GM15510 (cell line): ENCODE results near the gene NEUROG3.

Experiments used
- POLR2A ChIP-seq: IDR thresholded peaks from 3 replicates; pipeline ENCODE4 v1.6.1; 2011; ENCODE audit warnings: borderline replicate concordance; ENCODE audit not compliant: insufficient read length; ENCODE audit errors: extremely low read depth

The NEUROG3 gene

DNA sequence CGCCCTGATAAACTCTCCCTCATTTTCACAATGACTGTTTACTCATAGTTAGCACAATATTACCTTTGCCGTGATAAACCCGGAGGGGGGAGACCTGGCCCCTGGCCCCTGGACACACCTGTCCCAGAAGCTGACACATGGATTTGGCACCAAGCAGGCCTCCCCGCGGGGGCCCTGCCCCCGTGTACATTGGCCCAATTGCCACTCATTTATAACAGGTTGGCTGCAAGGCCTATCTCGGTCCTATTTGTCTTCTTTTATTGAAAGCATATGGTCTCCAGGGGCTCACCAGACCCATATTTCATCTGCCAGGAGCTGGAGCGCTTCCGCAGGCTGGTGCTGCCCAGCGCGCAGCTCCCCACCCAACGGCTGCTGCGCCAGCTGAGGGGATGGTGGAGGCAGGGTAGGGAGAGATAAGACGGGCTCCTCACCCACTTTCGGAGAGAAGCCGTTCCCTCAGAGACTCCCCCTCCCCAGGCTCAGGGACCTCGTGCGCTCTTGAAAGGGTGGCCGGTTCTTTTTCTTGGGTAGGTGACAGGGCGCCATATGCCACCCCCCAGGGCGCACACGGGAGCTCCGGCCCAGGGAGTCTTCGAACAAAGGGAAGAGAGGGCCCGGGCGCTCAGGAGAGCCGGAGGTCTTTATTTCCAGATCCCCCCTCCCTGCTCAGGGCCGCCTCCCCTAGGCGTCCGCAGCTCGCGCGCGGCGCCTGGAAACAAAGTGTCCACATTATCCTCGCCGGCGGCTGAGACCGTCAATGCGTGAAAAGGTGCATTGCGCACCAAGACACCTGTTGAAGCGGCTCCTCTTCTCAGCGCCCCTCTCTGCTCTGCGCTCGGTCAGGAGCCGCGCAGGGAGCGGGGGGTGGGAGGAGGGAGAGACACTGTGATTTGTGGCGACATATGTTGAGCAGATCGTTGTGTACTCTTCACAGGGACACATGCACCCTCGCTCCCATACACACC, 4.3 kb upstream of the NEUROG3 start:
- TF ChIP-seq POLR2A, result no peak

DNA sequence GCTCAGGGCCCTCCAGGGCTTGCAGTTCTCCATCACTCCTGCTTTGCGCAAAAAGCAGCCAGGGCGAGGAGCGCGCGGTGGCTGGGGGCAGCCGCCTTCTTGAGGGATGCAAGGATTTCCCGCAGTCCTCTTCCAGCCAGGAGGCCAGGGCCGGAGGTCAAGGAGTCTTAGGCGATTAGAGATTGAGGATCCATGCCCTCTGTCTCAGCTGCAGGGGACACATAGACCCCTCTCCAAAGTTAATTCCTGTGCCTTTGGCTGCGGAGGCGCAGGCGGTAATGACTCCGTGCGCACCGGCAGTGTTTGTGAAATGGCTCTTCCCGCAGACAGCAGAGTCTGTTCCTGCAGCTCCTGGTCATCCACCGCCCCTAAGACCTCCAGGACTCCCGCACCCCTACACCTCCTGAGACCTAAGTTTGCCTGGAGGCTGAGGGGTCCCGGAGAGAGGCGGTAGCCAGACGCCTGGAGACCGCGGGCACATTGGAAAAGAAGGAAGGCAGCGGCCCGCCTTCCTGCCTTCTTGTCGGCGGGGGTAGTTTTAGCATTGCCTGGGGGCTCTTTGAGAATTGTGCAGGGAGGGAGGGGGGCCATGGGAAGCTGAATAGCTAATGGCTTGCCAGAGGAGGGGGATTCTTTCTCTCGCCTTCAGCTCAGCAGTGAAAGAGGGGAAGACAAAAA, 3.3 kb upstream of the NEUROG3 start:
- no peak for TF ChIP-seq POLR2A

DNA sequence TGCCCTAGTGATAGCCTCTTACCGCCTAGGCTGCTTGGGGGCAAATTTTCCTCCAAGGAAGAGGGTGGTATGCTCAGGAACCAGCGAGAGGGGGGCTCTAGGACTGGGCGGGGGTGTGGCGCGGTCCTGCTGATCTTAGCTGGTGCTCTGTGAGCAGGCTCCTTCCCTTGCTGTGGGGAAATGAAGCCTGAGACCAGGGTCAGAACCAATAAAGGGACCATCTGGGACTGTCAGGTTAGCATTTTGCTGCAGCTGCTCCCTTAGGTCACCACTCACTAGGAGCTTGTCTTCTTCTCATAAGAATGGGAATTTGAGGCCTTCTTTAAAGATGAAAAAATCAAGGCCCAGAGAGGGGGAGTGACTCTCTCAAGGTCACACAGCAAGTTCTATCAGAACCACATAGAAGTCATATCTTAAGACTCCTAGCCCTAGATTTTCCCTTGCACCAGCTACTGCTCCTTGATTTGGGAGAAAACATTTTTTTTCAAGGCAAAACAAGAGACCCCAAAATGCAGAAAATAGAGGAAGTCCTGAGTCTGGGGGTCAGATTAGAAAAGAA, 2.0 kb upstream of the NEUROG3 start:
- TF ChIP-seq POLR2A, result no peak

DNA sequence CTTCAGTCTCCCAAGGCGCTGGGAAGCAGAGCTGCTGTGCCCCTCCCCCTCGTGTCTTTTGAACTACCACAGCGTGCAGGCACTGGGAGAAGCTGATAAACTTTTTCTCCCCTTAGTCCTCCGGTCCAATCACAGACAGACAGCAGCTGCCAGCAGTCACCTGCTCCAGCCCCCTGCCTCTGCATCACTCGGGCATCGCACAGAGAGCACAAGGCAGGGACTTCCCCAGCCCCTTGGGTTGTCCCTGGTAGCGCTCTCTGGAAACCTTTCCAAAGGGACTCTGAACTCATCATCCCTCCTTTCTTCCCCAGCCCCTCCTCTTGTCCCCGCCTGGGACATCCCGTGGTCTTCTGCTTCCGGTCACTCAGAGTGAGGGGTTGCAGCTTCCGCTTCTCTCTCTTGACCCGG, 1.4 kb upstream of the NEUROG3 start:
- no peak for TF ChIP-seq POLR2A

DNA sequence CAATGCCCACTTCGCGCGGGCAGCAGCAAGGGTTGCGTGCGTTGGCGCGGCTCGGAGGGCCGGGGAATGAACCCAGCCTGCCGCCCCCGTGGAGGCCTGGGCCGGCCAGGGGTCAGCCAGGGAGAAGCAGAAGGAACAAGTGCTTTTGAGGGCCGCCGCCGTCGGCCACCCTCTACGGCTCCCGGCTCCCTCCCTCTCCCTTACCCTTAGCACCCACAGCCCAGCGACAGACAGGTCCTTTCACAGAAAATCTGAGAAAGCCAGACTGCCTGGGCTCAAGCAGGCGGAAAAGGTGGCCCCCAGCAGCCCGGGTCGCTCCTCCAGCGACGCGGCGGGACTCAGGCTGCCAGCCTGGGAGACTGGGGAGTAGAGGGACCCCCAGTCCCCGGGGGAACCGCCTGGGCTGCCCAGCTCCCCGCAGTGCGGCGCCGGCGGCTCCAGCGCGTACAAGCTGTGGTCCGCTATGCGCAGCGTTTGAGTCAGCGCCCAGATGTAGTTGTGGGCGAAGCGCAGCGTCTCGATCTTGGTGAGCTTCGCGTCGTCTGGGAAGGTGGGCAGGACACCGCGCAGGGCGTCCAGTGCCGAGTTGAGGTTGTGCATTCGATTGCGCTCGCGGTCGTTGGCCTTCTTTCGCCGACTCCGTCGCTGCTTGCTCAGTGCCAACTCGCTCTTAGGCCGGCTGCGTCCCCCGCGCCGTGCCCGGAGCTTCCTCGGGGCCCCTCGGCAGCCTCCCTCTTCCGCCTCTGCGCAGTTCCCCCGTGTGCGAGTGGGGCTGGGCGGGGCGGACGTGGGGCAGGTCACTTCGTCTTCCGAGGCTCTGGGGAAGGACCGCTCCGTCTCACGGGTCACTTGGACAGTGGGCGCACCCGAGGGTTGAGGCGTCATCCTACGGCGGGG, 815 bp downstream of the NEUROG3 start:
- no peak for TF ChIP-seq POLR2A

DNA sequence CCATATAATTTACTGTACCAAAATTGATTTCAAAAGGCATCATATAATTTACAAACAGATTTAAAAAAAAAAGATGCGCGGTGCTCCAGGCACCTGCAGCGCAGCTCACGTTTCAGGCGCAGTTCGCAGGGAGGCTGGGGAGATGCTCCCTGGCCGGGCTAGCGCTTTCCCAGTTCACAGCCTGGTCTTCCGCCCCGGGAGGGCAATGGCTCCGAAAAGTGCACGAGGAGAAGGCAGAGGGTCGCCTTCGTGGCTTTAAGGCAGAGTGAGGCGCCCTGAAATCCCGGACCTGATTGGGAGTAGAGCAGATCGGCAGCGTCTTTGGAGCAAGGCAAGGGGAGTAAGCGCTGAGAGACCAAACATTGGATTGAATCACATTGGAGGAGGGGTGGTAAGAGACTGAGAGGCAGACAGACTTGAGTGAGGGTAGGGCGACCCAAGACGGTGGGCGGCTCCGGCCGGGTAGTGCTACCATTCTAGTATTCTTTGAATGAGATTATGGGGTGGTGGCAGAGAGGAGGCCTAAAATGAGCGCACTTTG, 1.5 kb downstream of the NEUROG3 start:
- no peak for TF ChIP-seq POLR2A

DNA sequence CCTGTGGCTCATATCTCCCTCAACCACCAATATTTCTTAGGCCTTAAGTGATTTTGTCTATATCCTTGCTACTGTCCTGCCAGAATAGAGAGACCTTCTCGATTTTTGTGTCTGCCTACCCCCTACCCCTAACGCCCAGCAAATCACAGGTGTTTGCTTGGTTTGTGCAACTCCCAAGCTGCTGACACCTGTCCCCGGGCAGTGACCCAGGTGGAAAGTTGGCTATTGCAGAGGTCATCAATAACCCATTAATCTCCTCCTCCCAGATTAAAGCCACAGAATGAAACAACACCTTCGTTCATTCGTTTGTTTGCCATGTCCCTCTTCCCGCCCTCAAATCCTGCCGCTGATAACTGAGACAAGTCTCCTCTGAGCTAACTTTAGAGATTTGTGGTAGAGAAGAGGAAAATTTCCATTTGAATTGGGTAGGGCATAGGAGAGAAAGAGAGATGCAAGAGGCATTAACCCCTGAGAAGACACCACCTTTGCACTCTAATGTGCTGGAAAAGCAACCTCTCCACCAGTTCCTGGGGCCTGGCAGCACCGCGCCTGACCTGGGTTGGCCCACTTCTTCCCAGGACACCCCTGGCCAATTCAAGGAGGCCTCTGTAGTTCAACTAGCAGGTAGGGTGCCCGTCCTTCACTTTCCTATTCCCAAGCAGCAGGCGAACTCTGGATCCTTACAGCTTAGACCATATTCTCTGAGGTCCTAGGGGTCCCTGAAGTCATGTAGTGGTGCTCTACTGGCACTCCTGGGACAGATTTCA, 3.0 kb downstream of the NEUROG3 start:
- TF ChIP-seq POLR2A, result no peak

DNA sequence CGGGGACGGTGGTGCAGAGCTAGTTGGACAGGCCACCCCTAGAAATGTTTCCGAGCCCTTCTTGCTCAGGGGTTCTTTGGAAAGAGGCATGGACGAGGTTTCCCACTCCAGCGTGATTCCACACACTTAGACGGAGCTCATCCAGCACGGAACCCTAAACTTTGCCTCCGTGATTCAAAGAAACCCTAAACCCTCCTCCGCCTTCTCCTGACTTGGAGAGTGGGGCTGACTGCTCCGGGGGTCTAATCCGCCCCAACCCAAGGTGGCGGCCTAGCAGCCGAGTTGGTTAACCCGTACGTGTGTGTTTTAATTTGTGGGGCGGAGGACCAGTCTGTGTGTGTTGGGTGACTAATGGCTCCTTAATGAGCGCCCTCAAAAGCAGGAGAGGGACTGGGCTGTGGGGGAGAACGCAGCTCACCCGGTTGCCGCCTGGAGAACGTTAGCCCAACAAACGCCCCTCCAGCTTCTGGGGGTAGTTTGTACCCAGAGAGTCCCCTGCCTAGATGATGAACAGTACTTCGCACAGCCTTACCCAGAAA, 3.8 kb downstream of the NEUROG3 start:
- no peak for TF ChIP-seq POLR2A

DNA sequence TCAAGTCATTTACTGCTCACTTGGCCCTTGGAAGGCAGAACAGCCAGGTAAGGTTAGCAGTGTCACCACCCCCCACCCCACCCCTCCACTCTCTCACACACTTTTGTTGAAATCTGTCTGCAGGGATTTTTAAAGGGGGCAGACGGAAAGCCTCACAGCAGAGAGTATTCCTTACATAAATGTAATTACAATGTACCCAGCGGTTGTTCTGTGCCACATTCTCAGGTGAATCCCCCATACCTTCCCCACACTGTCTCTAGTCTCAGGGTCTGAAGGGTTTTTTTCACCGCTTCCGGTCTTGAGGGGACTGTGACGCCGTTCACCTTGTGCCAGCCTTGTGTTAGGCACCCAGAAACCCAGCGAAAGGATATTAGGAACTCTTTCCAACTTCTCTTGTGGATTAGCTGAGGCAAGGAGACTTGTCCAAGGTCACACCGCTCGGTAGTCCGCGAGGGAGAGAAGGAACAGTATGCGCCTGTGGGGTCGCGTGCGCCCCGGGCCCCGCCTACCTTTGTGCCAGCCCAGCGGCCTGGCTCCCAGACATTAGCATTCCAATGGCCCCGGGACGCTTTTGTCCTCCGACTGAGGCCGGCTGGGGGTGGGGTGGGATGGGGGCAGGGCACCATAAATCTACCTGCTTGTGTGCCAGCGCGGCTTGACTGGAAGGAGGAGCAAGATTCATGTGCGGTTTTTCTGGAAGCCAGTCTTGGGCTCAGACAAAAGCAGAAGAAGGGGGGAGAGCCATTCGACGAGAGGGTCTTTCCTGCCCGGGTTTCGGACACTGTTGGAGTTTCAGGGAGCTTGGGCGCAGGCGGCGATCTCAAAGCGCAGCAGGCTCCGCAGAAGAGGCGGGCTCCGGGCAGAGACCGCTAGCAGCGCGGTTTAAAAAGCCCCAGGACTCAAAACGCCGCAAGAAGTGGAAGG, 4.5 kb downstream of the NEUROG3 start:
- TF ChIP-seq POLR2A, result no peak

DNA sequence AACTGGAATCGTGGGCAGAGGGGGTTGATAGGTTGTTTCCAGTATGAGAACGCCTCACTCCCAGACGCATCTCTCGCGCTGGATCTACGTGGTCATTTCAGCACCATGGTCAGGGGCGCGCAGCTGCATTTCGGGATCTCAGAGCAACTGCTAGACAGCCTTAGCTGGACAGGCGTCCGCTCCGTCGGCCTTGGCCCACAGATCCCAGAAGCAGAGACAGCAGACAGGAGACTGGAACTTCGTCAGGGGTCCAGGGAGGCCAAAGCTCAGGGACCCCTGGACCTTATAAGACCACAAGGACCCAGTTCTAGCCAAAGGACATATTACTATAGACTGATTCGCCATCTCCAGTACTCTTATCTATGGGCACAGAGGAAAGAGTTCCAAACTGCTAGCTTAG, 5.3 kb downstream of the NEUROG3 start:
- no peak for TF ChIP-seq POLR2A

DNA sequence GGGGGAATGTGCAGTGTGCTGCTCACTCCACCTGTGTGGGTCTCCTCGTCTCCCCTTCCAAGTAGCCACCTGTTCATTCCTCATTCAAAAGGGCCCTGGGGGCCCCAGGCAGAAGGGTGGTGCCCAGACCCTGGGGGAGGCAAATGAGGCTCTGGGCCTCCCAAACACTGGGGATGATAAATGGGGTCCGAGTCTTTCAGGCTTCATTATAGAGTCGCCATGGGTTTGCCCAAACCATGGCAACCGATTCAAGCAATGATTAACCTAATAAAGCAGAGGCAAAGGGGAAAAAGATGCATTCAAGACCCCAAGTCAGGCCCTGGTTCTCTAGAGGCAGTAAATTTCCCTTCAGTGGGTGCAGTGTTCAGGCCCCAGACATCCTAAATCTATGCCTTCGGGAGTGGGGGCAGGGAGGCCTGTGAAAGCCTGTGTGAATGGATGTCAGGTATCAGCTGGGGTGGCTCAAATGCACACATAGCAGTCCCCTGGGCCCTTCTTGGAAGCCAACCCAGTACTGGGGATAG, 10.4 kb downstream of the NEUROG3 start:
- TF ChIP-seq POLR2A, result no peak

DNA sequence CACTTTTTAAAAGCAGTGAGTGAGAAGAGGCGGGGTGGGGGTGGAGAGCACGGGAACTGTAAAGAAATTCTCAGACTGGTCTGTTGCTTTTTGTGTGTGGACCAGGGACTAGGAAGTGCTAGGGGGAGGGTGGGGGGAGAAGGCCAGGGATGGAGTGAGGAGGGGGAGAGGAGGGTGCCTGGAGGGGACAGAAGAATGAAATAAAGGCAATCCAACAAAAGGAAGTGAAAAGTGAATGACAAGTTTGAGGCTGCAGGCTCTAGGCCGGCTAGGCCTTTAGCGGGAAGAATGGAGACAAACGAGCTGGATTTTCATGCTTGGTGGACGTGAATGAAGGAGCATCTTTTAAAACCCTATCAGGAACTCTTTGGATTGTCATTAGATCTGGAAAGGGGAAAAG, 13.7 kb downstream of the NEUROG3 start:
- TF ChIP-seq POLR2A, result no peak
